H1 (cell line): Measurements from ENCODE around the gene TNPO3. TPM values are rescaled to one million over a fixed set of nuclear protein-coding genes. Genes with fewer than 3 reads are reported as not detected.

Experiments
- CTCF ChIA-PET: fragments of 300-600 bp; sonication (Branson Sonifier 250); formaldehyde crosslinking; loops from one replicate; lab custom pipeline; 2021; ENCODE audit not compliant: partially characterized antibody; lab: Charles Lee
- POLR2A ChIA-PET: fragments of 300-600 bp; sonication (Branson Sonifier 250); formaldehyde crosslinking; loops from one replicate; lab custom pipeline; 2021; ENCODE audit warnings: inconsistent platforms; ENCODE audit not compliant: partially characterized antibody; lab: Charles Lee
- DNase-seq, 2 experiments: peaks; one replicate each; pipeline versions ENCODE4 v3.0.0 to v3.0.0-alpha.2; 2010 to 2022; ENCODE audit warnings: low spot score in 2 of 2, low read depth in 1 of 2, mixed read lengths in 1 of 2
- FAIRE-seq: peaks from 2 replicates; lab custom pipeline; 2011; peaks lifted over from hg19 to GRCh38; lab: Jason Lieb, UNC
- H2AFZ ChIP-seq: 2 replicates; pipeline ENCODE4 v1.8.1; 2012; ENCODE audit warnings: low read length, inconsistent platforms
- H2AK5ac ChIP-seq: 2 replicates; pipeline ENCODE4 v1.6.1; 2013; ENCODE audit warnings: low read depth, low read length
- H2BK120ac ChIP-seq: replicated peaks from 2 replicates; pipeline ENCODE3; 2013; ENCODE audit warnings: low read depth, low read length, inconsistent platforms
- H2BK12ac ChIP-seq: 2 replicates; pipeline ENCODE4 v1.6.1; 2013; ENCODE audit warnings: low read depth, low read length
- H2BK15ac ChIP-seq: 2 replicates; pipeline ENCODE4 v1.6.1; 2013; ENCODE audit warnings: low read length
- H2BK20ac ChIP-seq: 2 replicates; pipeline ENCODE4 v1.6.1; 2013; ENCODE audit warnings: low read length
- H2BK5ac ChIP-seq: 2 replicates; pipeline ENCODE4 v1.6.1; 2013; ENCODE audit warnings: low read depth, low read length
- H3K14ac ChIP-seq: 2 replicates; pipeline ENCODE4 v1.6.1; 2013; ENCODE audit warnings: inconsistent platforms; ENCODE audit not compliant: insufficient read length
- H3K18ac ChIP-seq: 2 replicates; pipeline ENCODE4 v1.6.1; 2013; ENCODE audit warnings: low read length; ENCODE audit errors: extremely low read depth
- H3K23ac ChIP-seq: 2 replicates; pipeline ENCODE4 v1.6.1; 2013; ENCODE audit warnings: inconsistent platforms; ENCODE audit not compliant: insufficient read length
- H3K23me2 ChIP-seq: 2 replicates; pipeline ENCODE4 v1.6.1; 2013; ENCODE audit warnings: low read depth, low read length
- H3K27ac ChIP-seq: 2 replicates; pipeline ENCODE4 v1.6.1; 2011; ENCODE audit warnings: low read depth, low read length, inconsistent platforms
- H3K27me3 ChIP-seq, 4 experiments: replicated peaks in 1 of 4; 1 replicate in 1 of 4; 2 replicates in 3 of 4; pipeline versions ENCODE4 v1.6.1 to v1.8.1; 2011 to 2013; ENCODE audit warnings: low read length in 3 of 4, mild to moderate bottlenecking in 3 of 4, inconsistent platforms in 2 of 4, mixed read lengths in 2 of 4, moderate library complexity in 1 of 4; ENCODE audit not compliant: control insufficient read depth in 3 of 4, insufficient read depth in 3 of 4; ENCODE audit errors: extremely low read depth in 1 of 4
- H3K36me3 ChIP-seq, 4 experiments: 2 replicates each; pipeline versions ENCODE4 v1.6.1 to v1.8.1; 2011 to 2013; ENCODE audit warnings: mild to moderate bottlenecking in 4 of 4, low read length in 3 of 4, moderate library complexity in 2 of 4, control low read depth in 1 of 4, inconsistent platforms in 1 of 4; ENCODE audit not compliant: insufficient read depth in 4 of 4, control insufficient read depth in 2 of 4
- H3K4ac ChIP-seq: replicated peaks from 2 replicates; pipeline ENCODE3; 2013; ENCODE audit warnings: low read length, low read depth, mixed read lengths, inconsistent platforms; ENCODE audit not compliant: insufficient read length
- H3K4me1 ChIP-seq, 4 experiments: replicated peaks in 1 of 4; 1 replicate in 1 of 4; 2 replicates in 3 of 4; pipeline versions ENCODE4 v1.6.1 to v1.8.1; 2011 to 2013; ENCODE audit warnings: low read length in 3 of 4, inconsistent platforms in 2 of 4, mixed read lengths in 1 of 4; ENCODE audit not compliant: insufficient read depth in 4 of 4, control insufficient read depth in 3 of 4
- H3K4me2 ChIP-seq, 2 experiments: 2 replicates each; pipeline versions ENCODE4 v1.6.1 to v1.8.1; 2011 to 2013; ENCODE audit warnings: low read depth in 2 of 2, low read length in 2 of 2, control low read depth in 1 of 2, inconsistent platforms in 1 of 2, mild to moderate bottlenecking in 1 of 2; ENCODE audit not compliant: insufficient read depth in 1 of 2
- H3K4me3 ChIP-seq, 4 experiments: fragments of 200-600, 300-600 bp in 1 of 4; sonication (generic), shearing (Covaris generic), sonication (Bioruptor Twin) in 1 of 4; 2 replicates each; pipeline versions ENCODE4 v1.5.1 to v1.8.1; 2011 to 2016; ENCODE audit warnings: low read length in 4 of 4, low read depth in 3 of 4, control low read depth in 2 of 4, inconsistent platforms in 2 of 4, mild to moderate bottlenecking in 2 of 4, mixed read lengths in 1 of 4, moderate library complexity in 1 of 4; ENCODE audit not compliant: insufficient read depth in 2 of 4; ENCODE audit errors: extremely low read depth in 1 of 4
- H3K56ac ChIP-seq: replicated peaks from 2 replicates; pipeline ENCODE3; 2013; ENCODE audit warnings: low read depth, mild to moderate bottlenecking, mixed read lengths, low read length, inconsistent platforms; ENCODE audit not compliant: insufficient read length
- H3K79me1 ChIP-seq: 2 replicates; pipeline ENCODE4 v1.6.1; 2013; ENCODE audit warnings: low read depth, low read length, control low read depth
- H3K79me2 ChIP-seq, 2 experiments: 2 replicates each; pipeline versions ENCODE4 v1.6.1 to v1.8.1; 2012 to 2013; ENCODE audit warnings: low read length in 2 of 2, mild to moderate bottlenecking in 2 of 2, inconsistent platforms in 1 of 2; ENCODE audit not compliant: insufficient read depth in 2 of 2, control insufficient read depth in 1 of 2
- H3K9ac ChIP-seq, 4 experiments: replicated peaks in 1 of 4; 1 replicate in 1 of 4; 2 replicates in 3 of 4; pipeline versions ENCODE4 v1.6.1 to v1.8.1; 2011 to 2013; ENCODE audit warnings: low read depth in 3 of 4, low read length in 3 of 4, control low read depth in 2 of 4, mild to moderate bottlenecking in 2 of 4, moderate library complexity in 2 of 4, inconsistent platforms in 1 of 4; ENCODE audit errors: extremely low read depth in 1 of 4
- H3K9me3 ChIP-seq, 2 experiments: 2 replicates each; pipeline versions ENCODE4 v1.6.1 to v1.8.1; 2012 to 2013; ENCODE audit warnings: mild to moderate bottlenecking in 2 of 2, moderate library complexity in 2 of 2, control low read depth in 1 of 2, inconsistent platforms in 1 of 2, low read depth in 1 of 2, low read length in 1 of 2, mixed read lengths in 1 of 2; ENCODE audit not compliant: insufficient read depth in 2 of 2
- H4K20me1 ChIP-seq, 2 experiments: replicated peaks in 1 of 2; 2 replicates each; pipeline versions ENCODE3 to v1.8.1; 2011 to 2013; ENCODE audit warnings: inconsistent platforms in 2 of 2, low read length in 2 of 2, mild to moderate bottlenecking in 1 of 2; ENCODE audit not compliant: insufficient read depth in 2 of 2, control insufficient read depth in 1 of 2
- H4K5ac ChIP-seq: 2 replicates; pipeline ENCODE4 v1.6.1; 2013; ENCODE audit warnings: low read length, low read depth, mixed read lengths, inconsistent platforms; ENCODE audit not compliant: insufficient read length
- H4K8ac ChIP-seq: 2 replicates; pipeline ENCODE4 v1.8.0; 2013; ENCODE audit warnings: mild to moderate bottlenecking, moderate library complexity, low read length, inconsistent platforms; ENCODE audit not compliant: insufficient read depth; ENCODE audit errors: extremely low read depth
- H4K91ac ChIP-seq: replicated peaks from 2 replicates; pipeline ENCODE3; 2013; ENCODE audit warnings: low read length, mixed read lengths, inconsistent platforms; ENCODE audit not compliant: insufficient read length
- CBX8 ChIP-seq: fragments of 300-800, 300-1000 bp; sonication (generic); IDR thresholded peaks from 2 replicates; pipeline ENCODE4 v1.7.1; 2016; ENCODE audit warnings: low read depth, low read length, borderline replicate concordance
- KDM1A ChIP-seq: fragments of 200-600, 300-600 bp; sonication (generic); IDR thresholded peaks from 2 replicates; pipeline ENCODE4 v1.7.1; 2016; ENCODE audit warnings: mild to moderate bottlenecking, low read length, borderline replicate concordance
- WGBS, 2 experiments: shearing (Covaris generic) in 1 of 2; methylation state at CpG; one replicate each; pipeline versions ENCODE4 v1.1.6 to v1.1.7; 2013 to 2015; ENCODE audit warnings: low lambda C conversion rate in 2 of 2, mixed read lengths in 2 of 2, inconsistent platforms in 1 of 2, low coverage in 1 of 2, missing lambda C conversion rate in 1 of 2; ENCODE audit not compliant: insufficient replicate concordance in 2 of 2, insufficient coverage in 1 of 2, insufficient read length in 1 of 2; ENCODE audit errors: extremely low coverage in 1 of 2, missing lambda C conversion rate in 1 of 2; 5-methylcytosine and 5-hydroxymethylcytosine counted together
- polyA plus RNA-seq, 7 experiments: library from polyadenylated mRNA; depleted of rRNA in 3 of 7; stranded (reverse) in 5 of 7; unstranded in 2 of 7; fragments of >200 nt in 5 of 7; fragments of 200-250 nt in 2 of 7; gene quantifications; 1 replicate in 5 of 7; 2 replicates in 1 of 7; 4 replicates in 1 of 7; pipeline versions ENCODE4 v1.2.1 to v1.2.3, GENCODE V29; 2011 to 2013; ENCODE audit warnings: missing spikeins in 2 of 7, mixed read lengths in 2 of 7
- total RNA-seq: library from RNA; stranded (reverse); fragmentation: NEBNext Ultra II Directional; extraction: Animal tissue kit (Norgen Biotek cat#: 25700); gene quantifications from 2 replicates; pipeline ENCODE4 v1.2.1, GENCODE V29; 2021

The TNPO3 gene
- total and polyA plus RNA-seq, 2 of the 8 experiments (the other 6 are each of a cell fraction or from before 2014, with no cell fraction given): 67.6 to 99.2 TPM

GRCh38 chr7:129067943-129068548 is 13.1 kb upstream of the TNPO3 start:
- CTCF ChIA-PET: interaction anchor here (2.1 to 4.1 kb wide), 2 partner anchors 13 to 24 kb away, joined by 4 to 22 read pairs; partner anchors contain the start of gene TNPO3
- Histone ChIP-seq H4K20me1 (no peaks in the 10 kb centered on the region), H3K4me2 (no peak overlapping the region), H3K56ac (no peak overlapping the region), H2BK20ac (no peak overlapping the region), H2BK120ac (no peak overlapping the region), H3K23ac (no peak overlapping the region)
- FAIRE-seq: no peak
- POLR2A ChIA-PET: interaction anchor here (1.3 to 9.7 kb wide), 2 partner anchors 13 to 120 kb away, joined by 3 to 94 read pairs; partner anchors contain the start of gene TNPO3
- TF ChIP-seq KDM1A (peak; percentile 62; the same call in 1 of the 2 replicates), CBX8 (no peak)
- TF ChIP-seq, all 59 proteins: peak for 1
- Histone ChIP-seq H4K5ac (no peak overlapping the region), H3K36me3 (no peaks in the 10 kb centered on the region), H3K9me3 (peaks cover 0 to 3% of the 10 kb centered on the region in 2 experiments; a peak in 1 of 4 replicates), H3K79me2 (no peaks in the 10 kb centered on the region), H3K18ac (no peak overlapping the region), H3K79me1 (no peaks in the 10 kb centered on the region), H2AFZ (no peak overlapping the region), H2AK5ac (no peak overlapping the region), H4K8ac (no peak overlapping the region), H3K27ac (no peak overlapping the region), H3K4ac (no peak overlapping the region), H2BK5ac (no peak overlapping the region), H3K4me3 (no peak overlapping the region), H3K23me2 (no peaks in the 10 kb centered on the region), H3K4me1 (peaks cover 0 to 10% (median 5%) of the 10 kb centered on the region in 4 experiments; a peak in 4 of 7 replicates), H2BK15ac (no peak overlapping the region), H3K27me3 (no peaks in the 10 kb centered on the region), H3K14ac (no peak overlapping the region), H2BK12ac (peak overlapping the region; percentile 85; the same call in 1 of the 2 replicates), H4K91ac (no peak overlapping the region), H3K9ac (no peak overlapping the region)
- 92% methylated on average over 5 of the region's 5 CpGs; no CpG with 5 or more reads in 1 of the 2 experiments for WGBS, 2 experiments
- no peak for DNase-seq
